Measurements from ENCODE around the gene FAM120B. TPM values are rescaled to one million over a fixed set of nuclear protein-coding genes. Genes with fewer than 3 reads are reported as not detected.

FAM120B gene
- total RNA-seq (2022; extraction: Qiagen RNA extraction): 8.9 to 11.1 TPM (median 10.5 TPM) in 5 replicates

GRCh38 chr6:170306324-170307079 is at the start of gene FAM120B:
FAM120B (plus strand) TSS chr6:170306758; CDS start chr6:170317391, 10,633 bp downstream.

DNA sequence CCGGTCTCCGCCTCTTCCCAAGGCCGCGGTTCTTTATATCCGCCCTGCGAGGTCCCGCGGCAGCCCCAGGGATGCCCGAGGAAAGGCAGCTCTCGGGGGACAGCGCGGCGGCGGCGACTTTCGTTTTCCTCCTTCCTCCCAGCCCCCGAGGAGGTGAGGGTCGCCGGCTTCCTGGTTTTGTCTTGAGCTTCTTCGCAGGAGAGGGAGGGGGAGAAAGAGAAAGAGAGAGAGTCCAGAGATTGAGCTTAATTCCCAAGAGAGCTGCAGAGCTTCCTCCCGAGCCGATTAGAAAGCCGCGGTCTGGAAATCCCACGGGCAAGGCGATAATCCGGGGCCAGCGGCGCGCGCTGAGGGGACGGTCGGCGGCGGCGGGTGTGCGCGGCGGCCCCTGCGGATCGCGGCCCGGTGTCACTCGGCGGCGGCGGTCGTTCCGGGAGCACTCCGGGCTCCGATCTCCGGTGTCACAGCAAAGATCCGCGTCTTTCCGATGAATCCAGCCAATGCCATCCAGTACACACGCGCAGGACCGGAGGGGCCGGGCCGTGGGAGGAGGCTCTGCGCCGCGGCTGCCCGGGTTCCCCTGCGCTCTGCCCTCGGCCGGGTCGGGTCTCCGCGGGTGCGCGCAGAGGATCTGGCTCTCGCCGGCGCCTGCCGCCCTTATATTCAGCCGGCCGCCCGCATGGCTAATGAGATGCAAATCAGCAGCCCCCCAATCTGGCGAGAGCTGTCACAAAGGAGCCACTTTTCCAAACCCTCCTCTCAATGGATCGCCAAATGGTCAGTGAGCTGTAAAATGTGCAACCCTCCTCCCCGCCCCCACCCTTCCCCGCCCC is 16.0 kb upstream of the FAM120B start, which contains the start of gene DLL1:
Gene DLL1 (minus strand): TSS at position 783 of the 833 bp plus-strand sequence. CDS start 939 bp downstream, outside the sequence.

Other genes starting within 250 kb of the FAM120B start
- 0.10 to 0.33 TPM (median 0.16 TPM) in 5 replicates for gene DLL1, start 15.7 kb upstream of the FAM120B start, total RNA-seq (2022; extraction: Qiagen RNA extraction)
- 231 to 253 TPM (median 245 TPM) in 5 replicates for gene PSMB1, start 246.5 kb downstream of the FAM120B start, total RNA-seq (2022; extraction: Qiagen RNA extraction)
- 14.4 to 15.9 TPM (median 15.1 TPM) in 5 replicates for gene TBP, start 247.6 kb downstream of the FAM120B start, total RNA-seq (2022; extraction: Qiagen RNA extraction)

All from A549 treated with Hydrocortisone at 1 μM for 4 hours (cell line).